Muscle of leg (tissue), 11 donors: ENCODE data around the gene BMAL2. TPM values are rescaled to one million over a fixed set of nuclear protein-coding genes. Genes with fewer than 3 reads are reported as not detected.

ENCODE experiments used
- DNase-seq: peaks from one replicate; pipeline ENCODE4 v3.0.0; 2013
- H3K27ac ChIP-seq: one replicate; pipeline ENCODE4 v1.5.1; 2013; ENCODE audit warnings: mild to moderate bottlenecking, low read length, control low read depth
- H3K27me3 ChIP-seq: one replicate; pipeline ENCODE4 v1.6.1; 2013; ENCODE audit warnings: low read length; ENCODE audit not compliant: control insufficient read depth, insufficient read depth
- H3K36me3 ChIP-seq: one replicate; pipeline ENCODE4 v1.6.1; 2013; ENCODE audit warnings: low read length; ENCODE audit not compliant: control insufficient read depth, insufficient read depth
- H3K4me1 ChIP-seq: one replicate; pipeline ENCODE4 v1.6.1; 2013; ENCODE audit warnings: low read length; ENCODE audit not compliant: control insufficient read depth, insufficient read depth
- H3K4me3 ChIP-seq: one replicate; pipeline ENCODE4 v1.5.1; 2013; ENCODE audit warnings: low read length, control low read depth
- H3K9me3 ChIP-seq: replicated peaks from 2 replicates; pipeline ENCODE4 v1.6.1; 2013; ENCODE audit warnings: low read depth, low read length; ENCODE audit not compliant: control insufficient read depth
- WGBS: methylation state at CpG from one replicate; pipeline ENCODE4 v1.1.5; 2013; ENCODE audit warnings: missing lambda C conversion rate; ENCODE audit not compliant: insufficient coverage; 5-methylcytosine and 5-hydroxymethylcytosine counted together
- polyA plus RNA-seq, 8 donors: library from polyadenylated mRNA; unstranded; fragments of 120-200 nt; gene quantifications; one replicate each; pipeline versions ENCODE4 v1.2.1 to v1.2.3, GENCODE V29; 2013; ENCODE audit warnings: inconsistent platforms in 1 of 8, low replicate concordance in 1 of 8; ENCODE audit not compliant: insufficient read length in 8 of 8, insufficient read depth in 1 of 8
- total RNA-seq: library from RNA; stranded (reverse); fragments of 120-200 nt; gene quantifications from one replicate; pipeline ENCODE4 v1.2.4, GENCODE V29; 2013

The BMAL2 gene
- total and polyA plus RNA-seq, 9 donors, result 0.94 to 2.6 (median 1.5) TPM

DNA sequence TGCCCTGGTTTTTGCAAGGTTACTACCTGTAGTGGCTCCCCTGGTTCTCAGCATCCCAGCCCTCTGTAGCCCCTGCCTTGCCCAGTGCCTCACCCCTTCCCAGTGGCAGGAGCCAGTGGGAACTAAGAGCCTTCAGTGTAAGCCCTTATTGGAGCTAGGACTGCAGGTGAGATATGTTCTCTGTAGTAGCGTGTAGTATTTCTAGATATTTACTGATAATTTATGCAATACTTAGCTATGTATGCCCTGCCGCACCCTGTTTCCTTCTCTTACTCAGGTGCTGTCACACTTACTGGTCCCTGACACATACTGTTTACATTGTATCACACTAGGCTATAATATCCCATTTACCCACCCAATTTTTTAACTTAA lies 3.6 kb downstream of the BMAL2 start:
- DNase-seq, result no peak
- Histone ChIP-seq H3K36me3 (no peaks in the 10 kb centered on the region), H3K27me3 (peaks cover 20% of the 10 kb centered on the region), H3K4me3 (no peak overlapping the region), H3K4me1 (peaks cover 7% of the 10 kb centered on the region), H3K27ac (no peak overlapping the region), H3K9me3 (no peaks in the 10 kb centered on the region)
- 83% methylated on average over 1 of the region's 2 CpGs for WGBS

DNA sequence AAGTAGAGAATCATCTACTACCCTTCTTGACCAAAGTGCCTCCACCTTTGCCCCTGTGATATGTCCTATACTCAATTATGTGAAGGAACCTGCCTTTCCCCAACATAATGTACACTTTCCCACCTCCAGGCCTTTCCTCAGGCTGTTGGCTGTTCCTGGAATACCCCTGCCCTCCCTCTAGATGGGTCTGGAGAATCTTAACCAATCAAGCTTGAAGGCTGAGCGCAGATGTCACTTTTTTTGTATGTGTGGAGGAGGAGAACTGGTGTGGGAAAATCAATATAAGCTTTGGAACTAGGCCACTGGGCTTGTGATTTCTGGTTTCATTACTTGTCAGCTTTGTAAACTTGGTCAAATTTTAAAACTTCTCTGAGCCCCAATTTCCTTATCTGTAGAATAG lies 4.7 kb downstream of the BMAL2 start:
- no peaks in the 10 kb centered on the region for H3K36me3 ChIP-seq
- DNase-seq, result no peak
- no peak overlapping the region for H3K27ac ChIP-seq
- H3K4me1 ChIP-seq, result peaks cover 5% of the 10 kb centered on the region
- no peaks in the 10 kb centered on the region for H3K9me3 ChIP-seq
- H3K4me3 ChIP-seq, result no peak overlapping the region
- peaks cover 14% of the 10 kb centered on the region for H3K27me3 ChIP-seq
- WGBS, result 80% methylated on average over 1 of the region's 1 CpG

DNA sequence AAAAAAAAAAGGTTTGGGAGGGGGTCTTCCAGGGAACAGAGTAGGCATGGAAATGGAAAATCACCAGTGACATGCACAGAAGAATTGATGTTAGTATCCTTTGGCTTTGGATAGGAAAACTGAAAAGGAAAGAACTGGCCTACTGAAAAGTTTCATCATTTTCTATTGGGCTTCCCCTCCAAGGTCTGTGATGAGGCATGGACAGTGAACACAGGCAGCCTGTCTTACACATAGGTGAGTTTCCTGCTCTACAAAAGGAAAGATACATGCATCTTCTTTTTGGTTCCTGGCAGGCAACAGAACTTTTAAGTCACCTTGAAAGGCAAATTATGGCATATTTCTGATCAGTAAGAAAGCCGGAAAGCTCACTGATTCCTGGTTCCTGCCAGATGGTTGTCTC lies 5.8 kb downstream of the BMAL2 start:
- H3K27me3 ChIP-seq, result peaks cover 8% of the 10 kb centered on the region

DNA sequence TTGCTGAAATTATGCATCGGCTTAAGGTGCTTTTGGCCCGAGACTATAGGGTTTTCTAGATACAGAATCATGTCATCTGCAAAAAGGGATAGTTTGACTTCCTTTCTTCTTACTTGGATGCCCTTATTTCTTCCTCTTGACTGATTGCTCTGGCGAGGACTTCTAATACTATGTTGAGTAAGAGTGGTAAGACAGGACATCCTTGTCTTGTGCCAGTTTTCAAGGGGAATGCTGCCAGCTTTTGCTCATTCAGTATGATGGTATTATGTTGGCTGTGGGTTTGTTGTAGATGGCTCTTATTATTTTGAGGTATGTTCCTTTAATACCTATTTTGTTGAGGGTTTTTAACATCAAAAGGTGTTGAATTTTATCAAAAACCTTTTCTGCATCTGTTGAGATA lies 8.3 kb downstream of the BMAL2 start:
- WGBS, result 100% methylated on average over 2 of the region's 3 CpGs
- no peaks in the 10 kb centered on the region for H3K27me3 ChIP-seq
- no peak overlapping the region for H3K27ac ChIP-seq
- H3K9me3 ChIP-seq, result no peaks in the 10 kb centered on the region
- H3K4me3 ChIP-seq, result no peak overlapping the region
- H3K36me3 ChIP-seq, result no peaks in the 10 kb centered on the region
- no peak for DNase-seq
- no peaks in the 10 kb centered on the region for H3K4me1 ChIP-seq

More for the DNA sequence above, 5.8 kb downstream of the BMAL2 start:
- Histone ChIP-seq H3K4me3 (no peak overlapping the region), H3K4me1 (peaks cover 2% of the 10 kb centered on the region), H3K36me3 (no peaks in the 10 kb centered on the region), H3K9me3 (no peaks in the 10 kb centered on the region), H3K27ac (no peak overlapping the region)
- DNase-seq, result no peak
- WGBS, result no CpG with 5 or more reads among the region's 1 CpG

DNA sequence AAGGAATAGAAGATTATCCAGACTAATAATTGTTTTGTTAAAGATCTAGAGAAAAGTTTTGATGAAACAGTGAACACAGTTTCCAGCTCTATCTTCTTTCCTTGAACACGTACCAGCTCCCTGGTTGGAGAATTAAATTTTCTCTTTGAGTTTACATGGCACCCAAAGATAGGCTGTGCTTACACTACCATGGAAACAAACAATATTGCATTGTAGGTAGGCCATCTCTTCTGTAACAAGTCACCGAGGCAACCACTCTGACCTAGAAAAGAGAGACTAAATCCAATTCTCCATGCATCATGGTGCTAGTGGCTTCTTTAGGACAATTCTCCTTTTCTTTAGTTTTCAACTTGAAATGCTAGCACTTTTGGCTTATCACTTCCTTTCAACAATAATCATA lies 9.9 kb downstream of the BMAL2 start:
- Histone ChIP-seq H3K9me3 (no peaks in the 10 kb centered on the region), H3K27me3 (no peaks in the 10 kb centered on the region), H3K4me1 (no peaks in the 10 kb centered on the region), H3K27ac (no peak overlapping the region), H3K4me3 (no peak overlapping the region), H3K36me3 (no peaks in the 10 kb centered on the region)
- no peak for DNase-seq
- no CpG with 5 or more reads among the region's 2 CpGs for WGBS

DNA sequence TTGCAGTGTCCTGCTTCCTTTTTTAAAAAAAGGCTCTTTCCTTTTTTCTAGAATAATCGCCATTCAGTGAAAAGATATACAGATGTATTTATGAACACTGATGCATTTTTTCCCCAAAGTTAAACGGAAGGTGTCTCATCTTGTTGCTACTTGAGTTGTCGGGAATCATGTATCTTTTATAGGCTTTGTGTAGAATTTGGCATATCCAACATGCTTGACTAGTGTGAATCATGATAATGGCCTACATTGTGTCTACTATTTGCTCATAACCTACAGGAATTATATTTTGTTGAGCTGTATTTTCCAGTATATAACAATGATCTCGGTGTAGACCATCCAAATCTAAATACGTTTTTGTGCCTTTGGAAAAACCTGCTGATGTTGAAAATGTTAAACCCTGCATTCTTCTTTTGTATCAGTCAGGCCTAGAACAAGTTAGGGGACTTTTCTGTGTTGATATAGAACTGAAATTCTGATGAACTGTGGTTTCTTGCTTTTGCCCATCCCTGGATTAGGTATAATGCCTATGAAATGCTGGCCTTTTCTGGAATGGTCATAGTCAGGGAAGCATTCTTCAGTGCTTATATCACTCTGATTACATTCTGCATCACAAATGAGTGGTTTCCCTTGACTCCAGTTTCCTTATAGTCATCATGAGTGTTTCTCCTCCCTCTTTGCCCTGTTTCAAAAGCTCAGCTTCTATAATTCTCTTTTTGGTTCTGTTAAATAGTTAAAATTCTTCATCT lies 10.8 kb downstream of the BMAL2 start:
- H3K4me3 ChIP-seq, result no peak overlapping the region
- no peaks in the 10 kb centered on the region for H3K4me1 ChIP-seq
- no peak overlapping the region for H3K27ac ChIP-seq
- no peaks in the 10 kb centered on the region for H3K36me3 ChIP-seq
- no peak for DNase-seq
- no peaks in the 10 kb centered on the region for H3K27me3 ChIP-seq
- H3K9me3 ChIP-seq, result no peaks in the 10 kb centered on the region
- WGBS, result no CpG with 5 or more reads among the region's 5 CpGs

DNA sequence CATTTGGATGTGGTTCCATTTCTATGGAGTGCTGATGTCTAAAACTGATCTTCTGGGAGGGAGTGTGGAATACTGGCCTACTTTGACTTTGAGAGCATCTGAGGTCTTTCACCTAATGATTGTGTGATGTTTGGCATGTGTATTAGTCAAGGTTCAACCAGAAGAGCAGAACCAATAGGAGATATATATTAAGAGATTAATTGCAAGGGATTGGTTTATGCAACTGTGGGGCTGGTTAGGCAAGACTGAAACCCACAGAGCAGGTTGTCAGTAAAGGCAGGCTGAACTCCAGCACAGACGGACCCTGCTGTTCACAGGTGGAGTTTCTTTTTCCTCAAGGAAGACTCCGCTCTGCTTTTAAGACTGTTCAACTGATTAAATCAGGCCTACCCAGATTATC lies 11.6 kb downstream of the BMAL2 start:
- no peak overlapping the region for H3K27ac ChIP-seq
- no peak overlapping the region for H3K4me3 ChIP-seq
- H3K27me3 ChIP-seq, result no peaks in the 10 kb centered on the region
- DNase-seq, result no peak
- H3K4me1 ChIP-seq, result no peaks in the 10 kb centered on the region
- H3K9me3 ChIP-seq, result no peaks in the 10 kb centered on the region
- no peaks in the 10 kb centered on the region for H3K36me3 ChIP-seq
- WGBS, result 43% methylated on average over 2 of the region's 2 CpGs

DNA sequence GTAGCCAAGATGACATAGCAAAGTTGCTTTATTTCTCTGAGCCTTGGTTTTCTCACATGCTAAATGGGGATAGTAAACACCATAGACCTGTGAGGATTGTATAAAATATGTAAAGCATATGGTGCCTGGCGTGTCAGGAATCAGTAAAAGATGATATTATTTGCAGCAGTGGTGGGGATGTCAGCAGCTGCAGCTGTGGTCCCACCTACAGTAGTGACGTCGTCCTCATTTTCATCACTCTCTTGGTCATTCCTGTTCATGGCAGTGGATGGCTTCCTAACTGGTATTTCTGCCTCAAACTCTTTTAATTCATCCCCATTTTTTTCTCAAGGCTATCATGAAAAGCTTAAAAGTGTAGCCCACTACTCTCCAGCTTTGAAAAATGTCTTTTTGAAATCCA lies 12.1 kb downstream of the BMAL2 start:
- WGBS, result 50% methylated on average over 2 of the region's 3 CpGs
- no peaks in the 10 kb centered on the region for H3K27me3 ChIP-seq
- no peaks in the 10 kb centered on the region for H3K36me3 ChIP-seq
- no peaks in the 10 kb centered on the region for H3K9me3 ChIP-seq
- H3K4me3 ChIP-seq, result no peak overlapping the region
- DNase-seq, result no peak
- H3K4me1 ChIP-seq, result no peaks in the 10 kb centered on the region
- H3K27ac ChIP-seq, result no peak overlapping the region

DNA sequence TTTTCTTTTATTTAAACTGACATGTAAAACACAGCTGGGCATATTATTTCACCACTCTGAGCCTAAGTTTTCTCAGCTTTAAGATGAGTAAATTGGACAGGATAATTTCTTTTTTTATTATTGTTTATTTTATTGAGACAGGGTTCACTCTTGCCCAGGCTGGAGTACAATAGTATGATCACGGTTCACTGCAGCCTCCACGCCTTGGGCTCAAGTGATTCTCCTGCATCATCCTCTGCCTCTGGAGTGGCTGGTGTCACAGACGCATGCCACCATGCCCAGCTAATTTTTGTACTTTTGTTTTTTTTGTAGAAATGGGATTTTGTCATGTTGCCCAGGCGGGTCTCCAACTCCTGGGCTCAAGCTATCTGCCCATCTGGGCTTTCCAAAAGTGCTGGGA lies 12.7 kb downstream of the BMAL2 start:
- Histone ChIP-seq H3K27me3 (no peaks in the 10 kb centered on the region), H3K9me3 (no peaks in the 10 kb centered on the region), H3K4me1 (no peaks in the 10 kb centered on the region), H3K27ac (no peak overlapping the region), H3K4me3 (no peak overlapping the region), H3K36me3 (no peaks in the 10 kb centered on the region)
- DNase-seq, result no peak
- no CpG with 5 or more reads among the region's 4 CpGs for WGBS

DNA sequence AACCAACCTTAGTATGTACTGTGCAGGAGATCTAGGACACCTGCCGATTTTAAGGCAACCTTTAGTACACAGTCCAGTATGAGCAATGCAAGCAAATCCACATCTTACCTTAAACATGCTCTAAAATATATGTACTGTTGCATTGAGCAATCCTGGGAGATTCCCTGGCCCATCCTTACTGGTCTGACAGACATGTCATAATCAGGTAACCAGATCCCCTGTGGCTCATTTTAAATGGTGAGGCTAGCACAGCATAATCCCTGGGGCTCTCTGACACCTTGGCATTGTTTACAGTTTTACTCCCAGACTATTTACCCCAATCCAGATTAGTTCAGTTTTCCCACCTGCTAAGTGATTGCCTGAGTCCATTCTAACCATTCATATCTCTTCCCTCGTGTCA lies 15.1 kb downstream of the BMAL2 start:
- H3K4me1 ChIP-seq, result no peaks in the 10 kb centered on the region
- H3K9me3 ChIP-seq, result no peaks in the 10 kb centered on the region
- WGBS, result no CpG with 5 or more reads among the region's 2 CpGs
- H3K27me3 ChIP-seq, result no peaks in the 10 kb centered on the region
- no peak overlapping the region for H3K27ac ChIP-seq
- no peak overlapping the region for H3K4me3 ChIP-seq
- DNase-seq, result no peak
- H3K36me3 ChIP-seq, result no peaks in the 10 kb centered on the region

DNA sequence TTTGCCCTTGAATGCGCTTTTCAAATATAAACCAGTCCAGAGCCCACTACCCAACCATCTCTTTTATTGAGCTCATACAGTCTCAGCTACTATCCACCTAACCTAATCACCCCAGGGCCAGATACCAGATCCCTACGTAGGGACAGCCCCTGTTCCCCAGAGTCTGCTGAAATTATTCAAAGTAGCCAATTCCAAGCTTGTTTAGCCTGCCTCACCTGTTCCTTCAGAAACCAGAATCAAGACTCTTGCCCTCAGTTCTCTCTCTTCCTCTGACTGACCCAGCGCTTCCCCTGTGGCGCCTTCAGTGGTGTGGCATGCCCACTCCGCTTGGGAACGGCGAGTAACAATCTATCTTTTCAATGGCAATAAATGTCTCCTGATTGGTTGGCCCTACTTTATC lies 18.8 kb downstream of the BMAL2 start:
- Histone ChIP-seq H3K27ac (no peak overlapping the region), H3K4me3 (no peak overlapping the region), H3K36me3 (no peaks in the 10 kb centered on the region), H3K4me1 (no peaks in the 10 kb centered on the region), H3K9me3 (no peaks in the 10 kb centered on the region), H3K27me3 (no peaks in the 10 kb centered on the region)
- no peak for DNase-seq
- WGBS, result 93% methylated on average over 6 of the region's 7 CpGs
